8988T (cell line): ENCODE data around the gene C18orf63.

Source experiments
- DNase-seq: peaks from one replicate; pipeline ENCODE4 v3.0.0; 2011

The C18orf63 gene

GRCh38 chr18:74381621-74382295 lies 66.1 kb downstream of the C18orf63 start:
- DNase-seq: no peak

GRCh38 chr18:74382481-74383017 lies 66.9 kb downstream of the C18orf63 start:
- DNase-seq: no peak

- no peak for DNase-seq
Measured at GRCh38 chr18:74387383-74387782, 71.7 kb downstream of the C18orf63 start.

- no peak for DNase-seq
Measured at GRCh38 chr18:74388227-74388626, 72.6 kb downstream of the C18orf63 start.

GRCh38 chr18:74389171-74389927 lies 73.7 kb downstream of the C18orf63 start:
- no peak for DNase-seq

- no peak for DNase-seq
Measured at GRCh38 chr18:74389991-74390390, 74.4 kb downstream of the C18orf63 start.

- no peak for DNase-seq
Measured at GRCh38 chr18:74390900-74391299, 75.3 kb downstream of the C18orf63 start.

- DNase-seq: no peak
Measured at GRCh38 chr18:74392323-74392722, 76.7 kb downstream of the C18orf63 start.

- no peak for DNase-seq
Measured at GRCh38 chr18:74395006-74395405, 79.4 kb downstream of the C18orf63 start.

GRCh38 chr18:74395648-74396154 lies 80.1 kb downstream of the C18orf63 start:
- DNase-seq: no peak

GRCh38 chr18:74396171-74397169 lies 80.8 kb downstream of the C18orf63 start:
- no peak for DNase-seq

- DNase-seq: no peak
Measured at GRCh38 chr18:74397572-74397971, 81.9 kb downstream of the C18orf63 start.

GRCh38 chr18:74399091-74399887 lies 83.7 kb downstream of the C18orf63 start:
- DNase-seq: no peak

- DNase-seq: no peak
Measured at GRCh38 chr18:74400813-74401212, 85.2 kb downstream of the C18orf63 start.

- DNase-seq: no peak
Measured at GRCh38 chr18:74402806-74403433, 87.3 kb downstream of the C18orf63 start.

- DNase-seq: no peak
Measured at GRCh38 chr18:74407888-74408287, 92.2 kb downstream of the C18orf63 start.
